H9 (cell line): ENCODE data around the gene ADGRD1. TPM values are rescaled to one million over a fixed set of nuclear protein-coding genes. Genes with fewer than 3 reads are reported as not detected.

ENCODE experiments used
- DNase-seq: peaks from one replicate; pipeline ENCODE4 v3.0.0-alpha.2; 2017
- H2AFZ ChIP-seq: one replicate; pipeline ENCODE4 v1.6.1; 2013; ENCODE audit warnings: mild to moderate bottlenecking, low read length, control low read depth, moderate library complexity
- H2AK5ac ChIP-seq: 2 replicates; pipeline ENCODE4 v1.6.1; 2013; ENCODE audit warnings: low read length, control low read depth, mixed read lengths; ENCODE audit not compliant: insufficient read length
- H2BK120ac ChIP-seq: one replicate; pipeline ENCODE4 v1.6.1; 2013; ENCODE audit warnings: low read depth, mild to moderate bottlenecking, low read length, control low read depth, inconsistent platforms; ENCODE audit not compliant: poor library complexity, severe bottlenecking
- H2BK12ac ChIP-seq: 2 replicates; pipeline ENCODE4 v1.6.1; 2013; ENCODE audit warnings: low read length, control low read depth, mixed read lengths, low read depth; ENCODE audit not compliant: insufficient read length
- H2BK15ac ChIP-seq: 2 replicates; pipeline ENCODE4 v1.6.1; 2013; ENCODE audit warnings: low read depth, low read length, control low read depth
- H2BK20ac ChIP-seq: one replicate; pipeline ENCODE4 v1.6.1; 2013; ENCODE audit warnings: low read depth, mild to moderate bottlenecking, low read length, control low read depth, inconsistent platforms; ENCODE audit not compliant: poor library complexity, severe bottlenecking
- H2BK5ac ChIP-seq: 2 replicates; pipeline ENCODE4 v1.6.1; 2013; ENCODE audit warnings: low read length, control low read depth, mixed read lengths; ENCODE audit not compliant: insufficient read length
- H3K14ac ChIP-seq: 2 replicates; pipeline ENCODE4 v1.6.1; 2013; ENCODE audit warnings: low read length, control low read depth; ENCODE audit not compliant: insufficient read depth
- H3K18ac ChIP-seq: 2 replicates; pipeline ENCODE4 v1.6.1; 2013; ENCODE audit warnings: low read depth, mild to moderate bottlenecking, mixed read lengths, low read length, control low read depth; ENCODE audit not compliant: insufficient read length
- H3K23ac ChIP-seq: 2 replicates; pipeline ENCODE4 v1.6.1; 2013; ENCODE audit warnings: low read length, control low read depth, mixed read lengths, low read depth; ENCODE audit not compliant: insufficient read length
- H3K23me2 ChIP-seq: 2 replicates; pipeline ENCODE4 v1.6.1; 2013; ENCODE audit warnings: low read depth, mild to moderate bottlenecking, mixed read lengths, low read length, control low read depth; ENCODE audit not compliant: insufficient read length, poor library complexity, severe bottlenecking
- H3K27ac ChIP-seq: 2 replicates; pipeline ENCODE4 v1.5.1; 2013; ENCODE audit warnings: low read length, control low read depth, mixed read lengths, low read depth; ENCODE audit not compliant: insufficient read length
- H3K27me3 ChIP-seq: 2 replicates; pipeline ENCODE4 v1.6.1; 2013; ENCODE audit warnings: low read length, control low read depth, inconsistent platforms; ENCODE audit not compliant: insufficient read depth
- H3K4ac ChIP-seq: 2 replicates; pipeline ENCODE4 v1.6.1; 2013; ENCODE audit warnings: low read depth, mild to moderate bottlenecking, control low read depth, inconsistent platforms, low read length, moderate library complexity
- H3K4me1 ChIP-seq: 2 replicates; pipeline ENCODE4 v1.6.1; 2013; ENCODE audit warnings: low read length, control low read depth, inconsistent platforms; ENCODE audit not compliant: insufficient read depth
- H3K4me2 ChIP-seq: 2 replicates; pipeline ENCODE4 v1.6.1; 2013; ENCODE audit warnings: low read length, control low read depth, mixed read lengths; ENCODE audit not compliant: insufficient read length, insufficient read depth
- H3K56ac ChIP-seq: 2 replicates; pipeline ENCODE4 v1.6.1; 2013; ENCODE audit warnings: low read depth, mild to moderate bottlenecking, mixed read lengths, low read length, control low read depth; ENCODE audit not compliant: insufficient read length
- H3K79me1 ChIP-seq: 2 replicates; pipeline ENCODE4 v1.6.1; 2013; ENCODE audit warnings: low read depth, mild to moderate bottlenecking, moderate library complexity, low read length, control low read depth, inconsistent platforms; ENCODE audit not compliant: insufficient read depth, poor library complexity, severe bottlenecking
- H3K79me2 ChIP-seq: 2 replicates; pipeline ENCODE4 v1.6.1; 2013; ENCODE audit warnings: low read length, control low read depth, inconsistent platforms; ENCODE audit not compliant: insufficient read depth
- H3K9ac ChIP-seq: 2 replicates; pipeline ENCODE4 v1.6.1; 2013; ENCODE audit warnings: low read length, control low read depth, mixed read lengths; ENCODE audit not compliant: insufficient read length; ENCODE audit errors: extremely low read depth
- H3K9me3 ChIP-seq: one replicate; pipeline ENCODE4 v1.6.1; 2013; ENCODE audit warnings: low read depth, low read length, inconsistent platforms; ENCODE audit not compliant: control insufficient read depth
- H3T11ph ChIP-seq: one replicate; pipeline ENCODE4 v1.6.1; 2013; ENCODE audit warnings: mild to moderate bottlenecking, low read length, control low read depth, inconsistent platforms
- H4K20me1 ChIP-seq: one replicate; pipeline ENCODE4 v1.6.1; 2013; ENCODE audit not compliant: control insufficient read depth, insufficient read length, insufficient read depth
- H4K5ac ChIP-seq: 2 replicates; pipeline ENCODE4 v1.6.1; 2013; ENCODE audit warnings: low read depth, mild to moderate bottlenecking, mixed read lengths, low read length, control low read depth; ENCODE audit not compliant: insufficient read length
- H4K8ac ChIP-seq: replicated peaks from 2 replicates; pipeline ENCODE4 v1.6.1; 2013; ENCODE audit warnings: low read length, control low read depth, mixed read lengths, low read depth; ENCODE audit not compliant: insufficient read length
- H4K91ac ChIP-seq: 2 replicates; pipeline ENCODE4 v1.6.1; 2013; ENCODE audit warnings: low read depth, mild to moderate bottlenecking, moderate library complexity, mixed read lengths, low read length, control low read depth; ENCODE audit not compliant: insufficient read length
- H3K27ac Mint-ChIP-seq, 3 experiments: 2 replicates in 2 of 3; 3 replicates in 1 of 3; pipeline ENCODE4 v1.8.0; 2020 to 2021; ENCODE audit warnings: mixed read lengths in 3 of 3, mild to moderate bottlenecking in 1 of 3, moderate library complexity in 1 of 3
- H3K27me3 Mint-ChIP-seq: 2 replicates; pipeline ENCODE4 v1.8.0; 2021; ENCODE audit warnings: low read depth, mild to moderate bottlenecking, moderate library complexity, mixed read lengths
- H3K36me3 Mint-ChIP-seq, 3 experiments: 2 replicates in 2 of 3; 3 replicates in 1 of 3; pipeline ENCODE4 v1.8.0; 2020 to 2021; ENCODE audit warnings: low read depth in 3 of 3, mixed read lengths in 3 of 3; ENCODE audit not compliant: insufficient read depth in 1 of 3
- H3K4me1 Mint-ChIP-seq, 2 experiments: 2 replicates each; pipeline ENCODE4 v1.8.0; 2020; ENCODE audit warnings: mixed read lengths in 2 of 2
- H3K4me3 Mint-ChIP-seq, 2 experiments: 2 replicates in 1 of 2; 3 replicates in 1 of 2; pipeline ENCODE4 v1.8.0; 2020 to 2021; ENCODE audit warnings: mild to moderate bottlenecking in 2 of 2, mixed read lengths in 2 of 2, moderate library complexity in 1 of 2
- H3K9me3 Mint-ChIP-seq, 2 experiments: 2 replicates in 1 of 2; 3 replicates in 1 of 2; pipeline ENCODE4 v1.8.0; 2020; ENCODE audit warnings: mild to moderate bottlenecking in 2 of 2, mixed read lengths in 2 of 2, moderate library complexity in 1 of 2
- WGBS: extraction: QIAGEN DNeasy Blood & Tissue Kit; methylation state at CpG from one replicate; pipeline ENCODE4 v1.1.7; 2013; ENCODE audit warnings: missing lambda C conversion rate, low lambda C conversion rate, mixed read lengths; ENCODE audit not compliant: insufficient read length; ENCODE audit errors: extremely low coverage; 5-methylcytosine and 5-hydroxymethylcytosine counted together
- total RNA-seq: library from RNA; stranded (reverse); gene quantifications from 2 replicates; pipeline ENCODE4 v1.2.1, GENCODE V29; 2021
- TF ChIP-seq, protein P1 (sequence below): fragments of 200-600 bp; sonication (generic); conservative IDR thresholded peaks from 3 replicates; pipeline ENCODE4 v1.8.0; 2021; ENCODE audit warnings: antibody characterized with exemption, mild to moderate bottlenecking

Gene ADGRD1
- total RNA-seq, 1 experiment from 2014 or later, result 0.52 TPM

DNA sequence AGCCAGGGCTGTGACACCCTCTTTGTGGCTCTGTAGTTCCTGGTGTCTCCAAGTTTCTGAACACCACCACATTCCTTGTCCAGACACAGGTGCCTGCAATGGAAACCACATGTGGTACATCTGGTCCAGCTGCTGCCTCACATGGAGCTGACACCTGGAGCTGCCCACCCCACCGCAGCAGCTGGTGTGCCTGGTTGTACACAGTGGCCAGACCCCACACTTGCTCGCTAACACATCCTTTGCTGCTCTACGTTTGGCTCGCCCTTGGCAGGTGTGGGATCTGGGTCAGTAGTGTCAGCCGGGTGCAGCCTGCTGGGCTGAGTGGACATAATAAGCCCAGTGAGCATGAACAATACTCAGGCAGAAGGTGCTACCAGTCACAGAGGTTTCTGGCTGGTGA, 198.9 kb downstream of the ADGRD1 start:
- Histone ChIP-seq H4K5ac (no peak overlapping the region), H3T11ph (no peak overlapping the region), H2BK12ac (no peak overlapping the region), H4K20me1 (no peaks in the 10 kb centered on the region), H3K23ac (no peak overlapping the region), H4K8ac (no peak overlapping the region), H3K14ac (no peak overlapping the region), H3K4ac (no peak overlapping the region), H3K27ac (no peak overlapping the region), H3K79me2 (no peaks in the 10 kb centered on the region), H3K4me2 (no peak overlapping the region), H3K4me1 (no peaks in the 10 kb centered on the region), H2BK5ac (no peak overlapping the region), H3K56ac (no peak overlapping the region), H3K27me3 (no peaks in the 10 kb centered on the region), H4K91ac (no peak overlapping the region), H3K18ac (no peak overlapping the region), H2BK120ac (no peak overlapping the region), H2AK5ac (no peak overlapping the region), H3K23me2 (no peaks in the 10 kb centered on the region), H2BK15ac (no peak overlapping the region), H2AFZ (no peak overlapping the region), H3K9me3 (no peaks in the 10 kb centered on the region), H3K79me1 (no peaks in the 10 kb centered on the region), H3K9ac (no peak overlapping the region), H2BK20ac (no peak overlapping the region)
- no peak for DNase-seq
- H3K4me3 Mint-ChIP-seq, result no peak overlapping the region; a peak in 1 of 5 replicates
- H3K27ac Mint-ChIP-seq, result no peak overlapping the region
- no peaks in the 10 kb centered on the region for H3K4me1 Mint-ChIP-seq
- TF ChIP-seq, protein P1, sequence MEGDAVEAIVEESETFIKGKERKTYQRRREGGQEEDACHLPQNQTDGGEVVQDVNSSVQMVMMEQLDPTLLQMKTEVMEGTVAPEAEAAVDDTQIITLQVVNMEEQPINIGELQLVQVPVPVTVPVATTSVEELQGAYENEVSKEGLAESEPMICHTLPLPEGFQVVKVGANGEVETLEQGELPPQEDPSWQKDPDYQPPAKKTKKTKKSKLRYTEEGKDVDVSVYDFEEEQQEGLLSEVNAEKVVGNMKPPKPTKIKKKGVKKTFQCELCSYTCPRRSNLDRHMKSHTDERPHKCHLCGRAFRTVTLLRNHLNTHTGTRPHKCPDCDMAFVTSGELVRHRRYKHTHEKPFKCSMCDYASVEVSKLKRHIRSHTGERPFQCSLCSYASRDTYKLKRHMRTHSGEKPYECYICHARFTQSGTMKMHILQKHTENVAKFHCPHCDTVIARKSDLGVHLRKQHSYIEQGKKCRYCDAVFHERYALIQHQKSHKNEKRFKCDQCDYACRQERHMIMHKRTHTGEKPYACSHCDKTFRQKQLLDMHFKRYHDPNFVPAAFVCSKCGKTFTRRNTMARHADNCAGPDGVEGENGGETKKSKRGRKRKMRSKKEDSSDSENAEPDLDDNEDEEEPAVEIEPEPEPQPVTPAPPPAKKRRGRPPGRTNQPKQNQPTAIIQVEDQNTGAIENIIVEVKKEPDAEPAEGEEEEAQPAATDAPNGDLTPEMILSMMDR, result no peak
- peaks cover 0 to 2% of the 10 kb centered on the region in 2 experiments; a peak in 1 of 5 replicates for H3K9me3 Mint-ChIP-seq
- WGBS, result no CpG with 5 or more reads among the region's 5 CpGs
- no peaks in the 10 kb centered on the region; a peak in 1 of 7 replicates for H3K36me3 Mint-ChIP-seq
- H3K27me3 Mint-ChIP-seq, result peaks cover 37% of the 10 kb centered on the region
